Sigmoid colon (tissue), 7 donors: Measurements from ENCODE around the gene GEMIN5. TPM values are rescaled to one million over a fixed set of nuclear protein-coding genes. Genes with fewer than 3 reads are reported as not detected.

Source experiments
- DNase-seq: peaks from one replicate; pipeline ENCODE4 v3.0.0-alpha.2; 2019
- H3K27ac ChIP-seq, 4 donors: fragments of 200-600 bp; sonication (generic); one replicate each; pipeline ENCODE4 v1.5.1; 2016 to 2019; ENCODE audit warnings: mild to moderate bottlenecking in 1 of 4
- H3K27me3 ChIP-seq, 3 donors: fragments of 200-600 bp; sonication (generic); one replicate each; pipeline ENCODE4 v1.5.1; 2019; ENCODE audit warnings: mild to moderate bottlenecking in 1 of 3
- H3K36me3 ChIP-seq, 4 donors: fragments of 200-600 bp; sonication (generic); one replicate each; pipeline ENCODE4 v1.5.1; 2016 to 2019
- H3K4me1 ChIP-seq, 4 donors: fragments of 200-600 bp; sonication (generic); one replicate each; pipeline ENCODE4 v1.5.1; 2017 to 2019
- H3K4me3 ChIP-seq, 4 donors: fragments of 200-600 bp; sonication (generic); one replicate each; pipeline ENCODE4 v1.5.1; 2017 to 2019; ENCODE audit warnings: mild to moderate bottlenecking in 2 of 4, moderate library complexity in 1 of 4
- H3K9me3 ChIP-seq, 4 donors: fragments of 200-600 bp in 3 of 4; sonication (generic) in 3 of 4; one replicate each; pipeline versions ENCODE4 v1.5.1 to v1.6.1; 2013 to 2019
- CTCF ChIP-seq, 4 experiments: fragments of 450-650 bp in 3 of 4; fragments of 200-600 bp in 1 of 4; IDR thresholded peaks; one replicate each; pipeline ENCODE4 v1.5.1; 2016 to 2019; ENCODE audit warnings: antibody characterized with exemption in 4 of 4, mild to moderate bottlenecking in 3 of 4, moderate library complexity in 2 of 4
- EP300 ChIP-seq, 4 donors: sonication (generic); formaldehyde crosslinking; IDR thresholded peaks; one replicate each; pipeline ENCODE4 v1.6.1; 2017; ENCODE audit warnings: antibody characterized with exemption in 4 of 4
- POLR2A ChIP-seq, 2 donors: fragments of 450-650 bp; IDR thresholded peaks; one replicate each; pipeline ENCODE4 v1.6.1; 2016; ENCODE audit warnings: antibody characterized with exemption in 2 of 2, mild to moderate bottlenecking in 2 of 2, moderate library complexity in 2 of 2
- POLR2AphosphoS5 ChIP-seq, 4 donors: sonication (generic); formaldehyde crosslinking; IDR thresholded peaks; one replicate each; pipeline ENCODE4 v1.6.1; 2017; ENCODE audit warnings: antibody characterized with exemption in 4 of 4
- WGBS, 2 donors: extraction: QIAGEN DNeasy Blood & Tissue Kit; methylation state at CpG; one replicate each; pipeline ENCODE4 v1.1.7; 2013; 5-methylcytosine and 5-hydroxymethylcytosine counted together
- intact Hi-C: fragments of 100-400 bp; cut with DNase I; formaldehyde crosslinking; loops from one replicate; pipeline ENCODE4 v1.15.1; 2023
- polyA plus RNA-seq, 3 donors: library from polyadenylated mRNA; stranded (reverse); fragments of 200-250 nt; gene quantifications; one replicate each; pipeline ENCODE4 v1.2.3, GENCODE V29; 2013
- total RNA-seq, 4 donors: library from RNA; depleted of rRNA; stranded (reverse); fragments of >200 nt; gene quantifications; one replicate each; pipeline ENCODE4 v1.1.0, GENCODE V29; 2016
- donor health status: healthy with polysubstance abuse.
- donor health status: Bipolar disorder and iron deficiency.
- donor health status: healthy.

Gene GEMIN5
- total and polyA plus RNA-seq, 7 donors, result 0.92 to 15.2 (median 12.2) TPM

- intact Hi-C loops, result no loop called here
- TF ChIP-seq EP300 (IDR thresholded peaks at IDR 0.05), result no peak
- no peak for TF ChIP-seq POLR2A (IDR thresholded peaks at IDR 0.05)
- no peak for TF ChIP-seq POLR2AphosphoS5 (IDR thresholded peaks at IDR 0.05)
- no peak for TF ChIP-seq CTCF (IDR thresholded peaks at IDR 0.05)
- Histone ChIP-seq H3K27me3 (no peaks in the 10 kb centered on the region), H3K4me1 (no peaks in the 10 kb centered on the region), H3K9me3 (no peaks in the 10 kb centered on the region), H3K36me3 (peaks cover 6 to 40% (median 11%) of the 10 kb centered on the region in 4 donors), H3K27ac (no peak overlapping the region), H3K4me3 (no peak overlapping the region)
- 93 to 95% methylated on average over 3 of the region's 3 CpGs for WGBS, 2 donors
- no peak for DNase-seq
These were observed 28.9 kb upstream of the GEMIN5 start for GRCh38 chr5:154966874-154967273.

GRCh38 chr5:154966081-154966841 lies 28.2 kb upstream of the GEMIN5 start:
- no peak for TF ChIP-seq POLR2A (IDR thresholded peaks at IDR 0.05)
- no peak for TF ChIP-seq EP300 (IDR thresholded peaks at IDR 0.05)
- no peak for TF ChIP-seq CTCF (IDR thresholded peaks at IDR 0.05)
- TF ChIP-seq POLR2AphosphoS5 (IDR thresholded peaks at IDR 0.05), result no peak
- WGBS, 2 donors, result 92% methylated on average over 7 of the region's 7 CpGs
- H3K27ac ChIP-seq, result no peak overlapping the region
- peaks cover 6 to 46% (median 14%) of the 10 kb centered on the region in 4 donors for H3K36me3 ChIP-seq
- no peaks in the 10 kb centered on the region for H3K9me3 ChIP-seq
- no peaks in the 10 kb centered on the region for H3K4me1 ChIP-seq
- DNase-seq, result no peak
- H3K27me3 ChIP-seq, result no peaks in the 10 kb centered on the region
- intact Hi-C loops, result no loop called here
- no peak overlapping the region for H3K4me3 ChIP-seq

- Histone ChIP-seq H3K4me3 (no peak overlapping the region), H3K27me3 (no peaks in the 10 kb centered on the region), H3K27ac (no peak overlapping the region), H3K36me3 (peaks cover 4 to 64% (median 25%) of the 10 kb centered on the region in 4 donors), H3K9me3 (no peaks in the 10 kb centered on the region), H3K4me1 (no peaks in the 10 kb centered on the region)
- intact Hi-C loops, result no loop called here
- WGBS, 2 donors, result 96 to 100% methylated on average over 1 of the region's 1 CpG
- TF ChIP-seq POLR2AphosphoS5 (IDR thresholded peaks at IDR 0.05), result no peak
- TF ChIP-seq POLR2A (IDR thresholded peaks at IDR 0.05), result no peak
- TF ChIP-seq EP300 (IDR thresholded peaks at IDR 0.05), result no peak
- DNase-seq, result no peak
These were observed 24.5 kb upstream of the GEMIN5 start for GRCh38 chr5:154962494-154962893.

GRCh38 chr5:154956712-154957111 lies 18.7 kb upstream of the GEMIN5 start:
- intact Hi-C loops, result no loop called here
- no peak overlapping the region for H3K27ac ChIP-seq
- TF ChIP-seq POLR2AphosphoS5 (IDR thresholded peaks at IDR 0.05) (no peak), POLR2A (IDR thresholded peaks at IDR 0.05) (no peak), CTCF (IDR thresholded peaks at IDR 0.05) (no peak), EP300 (IDR thresholded peaks at IDR 0.05) (no peak)
- peaks cover 4 to 67% (median 18%) of the 10 kb centered on the region in 4 donors for H3K36me3 ChIP-seq
- no peaks in the 10 kb centered on the region for H3K4me1 ChIP-seq
- no peaks in the 10 kb centered on the region for H3K9me3 ChIP-seq
- H3K27me3 ChIP-seq, result no peaks in the 10 kb centered on the region
- no peak for DNase-seq
- H3K4me3 ChIP-seq, result no peak overlapping the region

- H3K27me3 ChIP-seq, result no peaks in the 10 kb centered on the region
- no peak overlapping the region for H3K4me3 ChIP-seq
- H3K36me3 ChIP-seq, result peaks cover 0 to 12% (median 0%) of the 10 kb centered on the region in 4 donors
- H3K4me1 ChIP-seq, result peaks cover 0 to 27% (median 7%) of the 10 kb centered on the region in 4 donors
- no peak for TF ChIP-seq EP300 (IDR thresholded peaks at IDR 0.05)
- no peak for TF ChIP-seq POLR2A (IDR thresholded peaks at IDR 0.05)
- TF ChIP-seq POLR2AphosphoS5 (IDR thresholded peaks at IDR 0.05), result no peak
- TF ChIP-seq CTCF (IDR thresholded peaks at IDR 0.05), result no peak
- H3K9me3 ChIP-seq, result no peaks in the 10 kb centered on the region
- WGBS, 2 donors, result 71 to 80% methylated on average over 2 of the region's 2 CpGs
- intact Hi-C loops, result loop anchor here (10.0 kb wide), 2 partner anchors 265 to 295 kb away; no protein-coding TSS in a partner anchor
- DNase-seq, result no peak
- H3K27ac ChIP-seq, result no peak overlapping the region
These were observed 11.8 kb upstream of the GEMIN5 start for GRCh38 chr5:154949781-154950180.
